ENCODE data around the gene CPLX3.
A peak's percentile ranks its signal among the peaks of the same experiment; 100 is the strongest.

CPLX3 gene

GRCh38 chr15:74830868-74831267 is 4.4 kb downstream of the CPLX3 start:
- DNase-seq: no peak

- DNase-seq: no peak
Measured at GRCh38 chr15:74831813-74832495, 5.5 kb downstream of the CPLX3 start.

GRCh38 chr15:74832826-74833225 is 6.4 kb downstream of the CPLX3 start:
- DNase-seq: no peak

GRCh38 chr15:74833376-74834107 is 7.1 kb downstream of the CPLX3 start:
- DNase-seq: no peak

GRCh38 chr15:74835312-74835823 is 8.9 kb downstream of the CPLX3 start:
- DNase-seq: peak; percentile 50

GRCh38 chr15:74836846-74837245 is 10.4 kb downstream of the CPLX3 start:
- no peak for DNase-seq

- DNase-seq: no peak
Measured at GRCh38 chr15:74837482-74838136, 11.2 kb downstream of the CPLX3 start.

GRCh38 chr15:74838137-74838516 is 11.7 kb downstream of the CPLX3 start:
- DNase-seq: no peak

GRCh38 chr15:74838746-74839525 is 12.5 kb downstream of the CPLX3 start:
- DNase-seq: no peak

GRCh38 chr15:74839526-74840395 is 13.3 kb downstream of the CPLX3 start:
- DNase-seq: no peak

- DNase-seq: no peak
Measured at GRCh38 chr15:74840851-74841775, 14.7 kb downstream of the CPLX3 start.

- DNase-seq: no peak
Measured at GRCh38 chr15:74841891-74842373, 15.5 kb downstream of the CPLX3 start.

- peak; percentile 92 for DNase-seq
Measured at GRCh38 chr15:74842581-74843444, 16.4 kb downstream of the CPLX3 start, which contains the start of gene ULK3. Gene ULK3, minus strand, starts transcription at chr15:74843156. Its CDS starts 51 bp downstream, at chr15:74843105.

GRCh38 chr15:74843445-74843828 is 17.0 kb downstream of the CPLX3 start:
- DNase-seq: no peak

- DNase-seq: no peak
Measured at GRCh38 chr15:74843891-74844299, 17.5 kb downstream of the CPLX3 start.

- peak; percentile 9 for DNase-seq
Measured at GRCh38 chr15:74844319-74845207, 18.1 kb downstream of the CPLX3 start.

GRCh38 chr15:74845208-74845568 is 18.8 kb downstream of the CPLX3 start:
- peak; percentile 59 for DNase-seq

- no peak for DNase-seq
Measured at GRCh38 chr15:74845581-74845980, 19.2 kb downstream of the CPLX3 start.

GRCh38 chr15:74847432-74847831 is 21.0 kb downstream of the CPLX3 start:
- DNase-seq: no peak
